NCI-H524 (cell line): ENCODE measurements around the gene RDH16.
A peak's percentile ranks its signal among the peaks of the same experiment; 100 is the strongest.
"Not testable (repeated sequence)": the region's sequence is repeated elsewhere in the genome, so short reads cannot be mapped to it uniquely, and the experiment has no call there.

Experiments used
- DNase-seq, 2 experiments: peaks; one replicate each; lab custom pipeline; 2025; lab: John Stamatoyannopoulos, UW

The RDH16 gene

DNA sequence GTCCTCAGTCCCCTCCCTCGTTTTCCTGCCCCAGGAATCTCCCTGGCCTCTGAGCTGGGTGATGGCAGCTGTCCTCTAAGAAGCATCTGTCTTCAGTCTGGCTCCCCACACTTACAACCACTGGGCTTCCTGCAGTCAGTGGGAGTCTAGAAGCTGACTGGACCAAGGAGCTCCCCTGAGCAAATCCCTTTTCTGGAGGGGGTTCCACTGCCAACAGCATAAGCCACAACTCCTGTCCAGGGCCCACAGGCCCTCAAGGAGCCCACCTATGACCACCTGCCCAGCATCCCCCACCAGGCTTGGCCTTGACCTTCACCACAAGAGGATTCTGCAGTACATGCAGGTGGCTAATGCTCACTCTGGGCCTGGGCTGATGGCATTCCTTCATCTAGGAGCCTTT lies 4.1 kb downstream of the RDH16 start:
- no peak for DNase-seq

DNA sequence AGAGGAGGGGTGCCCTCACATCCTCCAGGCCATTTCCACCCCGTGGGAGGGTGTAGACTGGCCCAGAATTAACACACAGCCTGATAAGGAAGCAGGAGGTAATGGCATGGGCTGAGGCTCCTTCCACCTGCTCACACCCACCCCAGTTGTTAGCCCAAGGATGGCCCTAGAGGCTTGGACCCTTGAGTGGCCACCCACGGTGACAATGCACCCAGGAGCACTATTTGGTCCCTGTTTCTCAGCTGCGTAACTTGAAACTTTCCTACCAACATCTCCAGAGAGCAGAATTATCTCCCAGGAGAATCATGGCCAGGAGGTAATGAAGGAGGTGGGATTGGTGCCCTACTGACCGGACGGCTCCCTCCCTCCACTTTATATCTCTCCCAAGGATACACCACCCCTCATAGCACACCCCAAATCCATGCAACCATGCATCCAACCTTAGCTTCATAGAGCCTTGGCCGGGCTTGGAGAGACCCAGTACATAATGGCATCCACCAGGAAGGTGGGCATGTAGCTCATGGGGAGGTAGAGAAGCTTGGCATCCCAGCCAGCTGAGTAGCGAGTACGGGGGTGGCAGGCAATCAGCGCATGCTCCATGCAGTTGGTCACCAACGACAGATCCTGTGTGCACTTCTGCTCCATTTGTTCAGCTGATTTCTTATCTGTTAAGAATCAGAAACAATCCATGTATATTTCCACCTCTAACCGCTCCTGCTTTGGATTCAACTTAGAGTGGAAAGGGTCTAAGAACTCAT lies 5.6 kb downstream of the RDH16 start:
- DNase-seq, result no peak

- no peak for DNase-seq
Measured at GRCh38 chr12:56948881-56949280, 8.5 kb downstream of the RDH16 start.

GRCh38 chr12:56948457-56948777 lies 9.0 kb downstream of the RDH16 start:
- DNase-seq, result no peak

- no peak for DNase-seq
Measured at GRCh38 chr12:56947633-56948456, 9.6 kb downstream of the RDH16 start.

- no peak for DNase-seq
Measured at GRCh38 chr12:56943878-56944277, 13.5 kb downstream of the RDH16 start.

DNA sequence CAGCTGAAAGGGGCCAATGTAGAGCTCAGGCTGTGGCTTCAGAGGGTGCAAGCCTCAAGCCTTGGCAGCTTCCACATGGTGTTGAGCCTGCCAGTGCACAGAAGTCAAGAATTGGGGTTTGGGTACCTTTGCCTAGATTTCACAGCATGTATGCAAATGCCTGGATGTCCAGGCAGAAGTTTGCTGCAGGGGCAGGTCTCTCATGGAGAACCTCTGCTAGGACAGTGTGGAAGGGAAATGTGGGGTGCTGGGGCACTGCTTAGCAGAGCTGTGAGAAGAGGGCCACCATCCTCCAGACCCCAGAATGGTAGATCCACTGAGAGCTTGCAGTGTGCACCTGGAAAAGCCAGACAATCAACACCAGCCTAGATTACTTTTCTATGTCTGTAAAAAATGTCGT lies 14.0 kb downstream of the RDH16 start:
- not testable (repeated sequence) for DNase-seq

GRCh38 chr12:56941299-56942017 lies 15.9 kb downstream of the RDH16 start:
- no peak for DNase-seq

DNA sequence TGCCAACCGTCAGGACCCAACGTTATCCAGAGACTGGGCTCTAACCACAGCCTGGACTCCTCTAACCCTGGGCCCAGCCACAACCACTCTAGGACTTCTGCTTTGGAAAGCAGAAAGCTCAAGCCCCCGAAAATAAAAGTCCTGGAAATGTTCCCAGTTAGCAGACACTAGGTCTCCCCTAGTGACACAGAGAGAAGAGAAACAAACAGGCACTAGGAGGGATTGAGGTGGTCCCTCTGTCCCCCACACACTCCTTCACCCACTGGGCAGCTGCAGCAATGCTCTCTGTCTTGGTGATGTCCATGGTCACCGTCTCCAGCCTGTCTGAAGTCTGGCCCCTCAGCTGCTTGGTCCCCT lies 16.5 kb downstream of the RDH16 start:
- DNase-seq, result not testable (repeated sequence)

DNA sequence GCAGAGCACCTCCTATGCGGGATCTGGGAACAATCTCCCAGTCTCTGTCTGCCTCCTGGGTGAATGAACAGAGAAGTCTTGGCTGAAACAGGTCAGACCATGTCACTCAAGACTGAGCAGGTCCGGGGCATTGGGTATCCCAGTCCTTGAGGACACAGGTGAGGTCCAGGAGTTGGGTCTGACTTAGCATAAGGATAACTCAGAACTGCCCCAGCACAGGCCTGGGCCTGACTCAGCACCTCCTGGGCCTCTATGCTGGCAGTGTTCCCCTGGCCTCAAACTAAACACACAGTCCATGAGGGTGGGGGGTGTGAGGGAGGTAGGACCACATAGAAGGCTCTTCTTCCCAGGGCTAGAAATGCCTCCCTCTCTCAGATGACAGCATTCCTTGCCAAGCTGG lies 21.7 kb downstream of the RDH16 start:
- no peak for DNase-seq

- DNase-seq, result no peak
Measured at GRCh38 chr12:56935157-56935556, 22.3 kb downstream of the RDH16 start.

GRCh38 chr12:56933826-56934625 lies 23.4 kb downstream of the RDH16 start, which contains the start of gene SDR9C7:
Gene SDR9C7 (minus strand): TSS chr12:56934408. CDS start chr12:56934261, 147 bp downstream.
- DNase-seq, result no peak

DNA sequence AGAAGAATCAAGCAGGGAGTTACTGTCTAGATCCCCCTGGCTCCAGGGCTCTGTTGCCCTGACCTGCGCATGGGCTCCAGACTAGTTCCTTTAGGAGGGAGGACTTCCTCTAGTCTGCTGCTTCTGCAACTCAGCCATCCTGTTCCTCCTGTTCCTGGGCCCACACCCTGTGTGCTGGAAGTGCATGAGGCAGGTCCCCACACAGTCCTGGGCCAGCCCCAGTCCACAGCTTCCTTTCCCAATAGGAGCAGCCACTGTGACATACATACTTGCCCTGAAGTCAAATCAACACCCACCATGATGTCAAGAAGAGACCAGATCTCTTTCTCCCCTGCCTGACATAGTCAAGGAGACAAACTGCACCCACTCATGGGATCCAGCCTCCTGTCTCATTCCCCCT lies 24.5 kb downstream of the RDH16 start:
- no peak for DNase-seq

GRCh38 chr12:56932146-56932545 lies 25.3 kb downstream of the RDH16 start:
- DNase-seq, result no peak

GRCh38 chr12:56931474-56931978 lies 25.9 kb downstream of the RDH16 start:
- DNase-seq, result peak in 1 of 2 experiments; percentile 57

DNA sequence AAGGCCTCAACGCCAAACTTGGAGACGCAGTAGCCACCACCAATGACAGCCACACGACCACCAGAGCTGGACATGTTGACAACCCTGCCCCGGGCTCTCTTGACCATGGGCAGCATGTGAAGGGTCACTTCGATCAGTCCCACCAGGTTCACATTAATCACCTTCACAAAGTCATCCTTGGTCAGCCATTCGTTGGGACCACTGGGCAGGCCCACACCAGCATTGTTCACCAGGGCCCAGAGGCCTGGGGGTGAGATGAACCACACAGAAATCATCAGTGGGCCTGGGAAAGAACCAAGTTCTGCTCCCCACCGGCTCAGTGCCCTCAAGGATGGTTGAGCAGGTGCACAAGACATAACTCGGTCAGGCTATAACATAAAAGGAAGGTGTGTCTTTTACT lies 27.2 kb downstream of the RDH16 start:
- no peak for DNase-seq

DNA sequence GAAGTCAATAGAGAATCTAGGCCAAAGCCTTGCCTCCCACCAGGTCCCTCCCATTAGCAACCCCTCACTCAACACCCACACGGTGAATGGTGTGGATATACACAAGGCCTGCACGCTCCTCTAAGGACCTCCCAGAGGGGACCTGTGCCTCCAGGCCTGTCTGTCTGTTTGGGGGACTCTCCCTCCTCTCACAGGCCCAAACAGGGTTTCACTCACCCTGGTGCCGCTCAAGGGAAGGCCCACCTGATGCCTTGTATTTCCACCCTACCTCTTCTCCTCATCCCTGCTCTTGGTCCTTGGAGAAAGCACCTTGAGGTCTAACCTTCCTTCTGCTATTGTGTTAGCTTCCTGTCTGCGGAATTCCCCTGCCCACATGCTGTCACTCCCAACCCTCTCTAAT lies 27.6 kb downstream of the RDH16 start:
- no peak for DNase-seq

GRCh38 chr12:56928262-56928661 lies 29.1 kb downstream of the RDH16 start:
- DNase-seq, result no peak

DNA sequence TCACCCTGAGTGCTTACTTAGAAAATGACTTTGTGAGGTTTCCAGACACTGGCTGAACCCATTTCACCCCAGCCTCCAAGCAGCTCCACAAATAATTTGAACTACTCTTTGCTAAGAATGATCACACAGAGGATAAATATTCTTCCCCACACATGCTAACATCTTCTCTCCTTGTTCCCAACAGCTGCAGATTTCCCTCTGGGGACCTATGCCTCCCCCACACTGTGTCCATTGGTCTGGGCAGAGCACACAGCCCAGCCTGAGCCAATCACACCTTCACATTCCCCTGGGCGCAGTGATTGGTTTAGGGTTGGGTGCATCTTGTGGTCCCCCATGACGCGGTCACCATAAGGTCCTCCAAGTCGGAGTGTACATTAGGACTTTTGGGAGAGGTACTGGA lies 30.1 kb downstream of the RDH16 start:
- no peak for DNase-seq

GRCh38 chr12:56922031-56922430 lies 35.4 kb downstream of the RDH16 start:
- no peak for DNase-seq

- no peak for DNase-seq
Measured at GRCh38 chr12:56921346-56921745, 36.1 kb downstream of the RDH16 start.

DNA sequence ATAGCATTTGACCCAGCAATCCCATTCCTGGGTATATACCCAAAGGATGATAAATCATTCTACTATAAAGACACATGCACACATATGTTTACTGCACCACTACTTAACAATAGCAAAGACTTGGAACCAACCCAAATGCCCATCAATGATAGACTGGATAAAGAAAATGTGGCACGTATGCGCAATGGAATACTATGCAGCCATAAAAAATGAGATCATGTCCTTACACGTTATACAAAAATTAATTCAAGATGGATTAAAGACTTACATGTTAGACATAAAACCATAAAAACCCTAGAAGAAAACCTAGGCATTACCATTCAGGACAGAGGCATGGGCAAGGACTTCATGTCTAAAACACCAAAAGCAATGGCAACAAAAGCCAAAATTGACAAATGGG lies 39.3 kb downstream of the RDH16 start:
- not testable (repeated sequence) for DNase-seq
